ENCODE measurements around the gene PTPN3.

The PTPN3 gene

DNA sequence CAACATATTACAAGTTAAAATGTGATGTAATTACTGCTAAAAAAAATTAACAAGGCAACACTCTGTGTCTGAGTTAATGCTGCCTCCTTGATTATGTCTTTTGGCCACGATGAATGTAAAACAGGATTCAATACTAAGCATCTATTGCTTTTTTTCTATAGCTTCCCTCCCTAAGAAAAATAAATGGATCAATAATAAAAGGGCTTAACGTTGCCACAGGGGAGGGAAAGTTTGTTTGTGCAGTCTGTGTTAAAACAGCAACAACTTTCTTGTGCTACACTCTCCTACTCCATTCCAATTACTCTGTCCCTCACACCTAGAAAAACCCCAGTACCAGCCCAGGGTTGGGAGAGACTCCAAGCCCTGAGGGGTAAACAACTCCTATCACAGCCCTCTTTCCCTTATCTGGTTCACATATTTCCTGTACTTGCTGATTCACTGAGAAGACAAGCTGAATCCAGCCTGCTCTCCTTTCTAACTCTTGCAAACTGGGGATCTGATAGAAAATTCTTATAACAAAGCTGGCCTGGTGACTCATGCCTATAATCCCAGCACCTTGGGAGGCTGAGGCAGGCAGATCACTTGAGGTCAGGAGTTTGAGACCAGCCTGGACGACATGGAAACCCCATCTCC lies 44.8 kb downstream of the PTPN3 start:
- FAIRE-seq (no peak), DNase-seq (ENCODE audit: insufficient read length, low spot score) (no peak)
- TF ChIP-seq, protein P1, sequence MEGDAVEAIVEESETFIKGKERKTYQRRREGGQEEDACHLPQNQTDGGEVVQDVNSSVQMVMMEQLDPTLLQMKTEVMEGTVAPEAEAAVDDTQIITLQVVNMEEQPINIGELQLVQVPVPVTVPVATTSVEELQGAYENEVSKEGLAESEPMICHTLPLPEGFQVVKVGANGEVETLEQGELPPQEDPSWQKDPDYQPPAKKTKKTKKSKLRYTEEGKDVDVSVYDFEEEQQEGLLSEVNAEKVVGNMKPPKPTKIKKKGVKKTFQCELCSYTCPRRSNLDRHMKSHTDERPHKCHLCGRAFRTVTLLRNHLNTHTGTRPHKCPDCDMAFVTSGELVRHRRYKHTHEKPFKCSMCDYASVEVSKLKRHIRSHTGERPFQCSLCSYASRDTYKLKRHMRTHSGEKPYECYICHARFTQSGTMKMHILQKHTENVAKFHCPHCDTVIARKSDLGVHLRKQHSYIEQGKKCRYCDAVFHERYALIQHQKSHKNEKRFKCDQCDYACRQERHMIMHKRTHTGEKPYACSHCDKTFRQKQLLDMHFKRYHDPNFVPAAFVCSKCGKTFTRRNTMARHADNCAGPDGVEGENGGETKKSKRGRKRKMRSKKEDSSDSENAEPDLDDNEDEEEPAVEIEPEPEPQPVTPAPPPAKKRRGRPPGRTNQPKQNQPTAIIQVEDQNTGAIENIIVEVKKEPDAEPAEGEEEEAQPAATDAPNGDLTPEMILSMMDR (IDR thresholded peaks at IDR 0.05; ENCODE audit: insufficient read depth, missing control alignments) = no peak

DNA sequence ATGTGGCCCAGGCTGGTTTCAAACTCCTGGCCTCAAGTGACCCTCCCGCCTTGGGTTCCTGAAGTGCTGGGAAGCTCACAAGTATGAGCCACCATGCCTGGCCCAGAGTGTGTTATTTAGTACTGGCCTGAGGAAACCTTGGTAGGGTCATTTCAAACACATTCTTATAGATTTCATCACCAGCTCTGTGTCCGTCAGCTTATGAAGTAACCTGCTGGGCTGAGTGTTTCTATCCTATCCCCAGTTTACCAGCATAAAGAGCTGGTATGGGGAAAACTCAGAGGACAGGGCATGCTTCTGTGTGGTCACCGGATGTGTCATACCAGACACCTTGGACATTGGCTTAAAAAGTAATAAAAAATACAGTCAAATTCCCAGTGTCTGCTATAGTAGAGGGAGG lies 45.3 kb downstream of the PTPN3 start:
- DNase-seq (ENCODE audit: insufficient read length, low spot score) (no peak), FAIRE-seq (no peak)
- TF ChIP-seq, protein P1 (IDR thresholded peaks at IDR 0.05; ENCODE audit: insufficient read depth, missing control alignments) = no peak

DNA sequence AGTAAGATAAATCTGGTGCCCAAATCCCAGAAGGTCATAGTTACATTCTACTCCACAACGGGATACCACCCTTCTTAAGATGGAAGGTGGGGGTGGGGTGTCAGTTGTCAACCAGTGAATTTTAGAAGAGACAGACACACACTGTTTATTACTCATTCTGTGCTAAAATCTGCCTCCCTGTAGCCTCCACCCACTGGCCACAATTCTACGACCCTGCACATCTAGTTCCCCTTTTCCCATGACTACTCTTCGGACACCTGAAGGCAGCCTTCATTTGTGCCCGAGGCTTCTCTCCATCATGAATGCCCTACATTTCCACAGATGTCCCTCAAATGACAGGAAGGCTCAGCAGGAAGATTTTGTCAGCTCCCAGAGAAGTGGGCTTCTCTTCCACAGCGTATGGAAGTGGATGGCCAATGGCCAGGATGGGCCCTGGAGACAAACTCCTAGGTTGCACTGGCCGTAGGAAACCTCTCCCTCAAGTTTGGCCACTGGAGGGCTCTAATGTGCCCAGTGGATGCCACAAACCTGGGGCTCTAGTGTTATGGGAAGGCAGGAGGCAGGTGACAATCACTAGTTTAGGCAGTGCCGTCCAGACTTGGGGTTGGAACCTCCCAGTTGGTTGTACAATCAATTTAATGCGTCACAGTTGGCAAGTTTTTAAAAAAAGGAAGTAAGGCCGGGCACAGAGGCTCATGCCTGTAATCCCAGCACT lies 46.6 kb downstream of the PTPN3 start:
- TF ChIP-seq, protein P1 (IDR thresholded peaks at IDR 0.05; ENCODE audit: insufficient read depth, missing control alignments) = peak; percentile 5
- FAIRE-seq (no peak), DNase-seq (ENCODE audit: insufficient read length, low spot score) (no peak)

DNA sequence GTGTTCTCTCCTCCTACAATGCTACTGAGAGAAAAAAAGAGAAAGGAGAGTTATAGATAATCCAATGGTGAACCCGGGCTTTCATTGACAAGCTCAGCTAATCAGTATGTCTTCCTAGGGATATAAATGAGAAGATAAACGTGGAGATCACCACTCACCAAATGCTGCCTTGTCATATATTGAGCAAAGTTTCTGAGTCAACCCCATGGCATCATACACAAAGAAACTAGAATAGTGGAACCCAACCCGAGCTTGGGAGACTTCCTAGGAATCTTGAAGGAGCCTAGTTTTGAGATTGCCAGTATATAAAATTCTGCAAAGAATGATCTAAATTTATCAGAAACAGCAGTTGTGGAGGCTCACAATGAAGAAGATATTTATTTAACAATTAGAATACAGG lies 47.8 kb downstream of the PTPN3 start:
- TF ChIP-seq, protein P1 (IDR thresholded peaks at IDR 0.05; ENCODE audit: insufficient read depth, missing control alignments) = no peak
- DNase-seq (ENCODE audit: insufficient read length, low spot score) = no peak
- FAIRE-seq = no peak

DNA sequence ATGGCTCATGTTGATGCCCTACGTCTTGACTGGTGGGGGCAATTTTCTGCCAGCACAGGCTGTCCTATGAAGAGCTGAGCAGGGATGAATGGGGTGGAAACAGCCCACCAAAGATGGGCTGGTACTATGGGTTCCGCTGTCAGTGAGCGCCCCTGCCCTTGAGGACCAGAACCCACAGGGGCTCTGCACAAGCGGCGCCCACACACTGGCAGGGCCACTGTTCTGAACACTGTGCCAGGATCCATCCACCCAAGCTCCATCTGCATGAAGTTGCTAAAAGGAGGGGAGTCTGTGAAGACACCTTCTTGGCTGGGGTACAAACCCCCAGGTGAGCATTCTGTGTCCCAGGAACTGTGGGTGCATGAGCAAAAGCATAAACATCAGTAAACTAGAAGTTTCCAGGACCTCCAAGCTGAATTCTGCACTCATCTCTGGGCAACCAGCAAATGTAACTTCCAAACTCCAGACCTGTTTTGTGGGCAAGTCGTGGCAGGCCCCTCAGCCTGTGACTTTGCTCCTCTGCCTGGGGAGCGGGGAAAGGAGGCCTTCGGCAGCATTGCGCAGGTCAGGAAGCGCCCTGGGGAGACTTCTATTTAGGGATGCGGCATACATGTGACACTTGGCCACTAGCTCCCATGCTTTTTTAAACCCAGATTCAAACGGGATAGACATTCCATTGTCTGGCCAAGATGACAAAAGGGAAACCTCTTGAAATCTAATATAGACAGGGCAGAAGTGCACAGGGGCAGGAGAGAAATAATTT lies 48.9 kb downstream of the PTPN3 start:
- TF ChIP-seq, protein P1 (IDR thresholded peaks at IDR 0.05; ENCODE audit: insufficient read depth, missing control alignments) = no peak
- no peak for DNase-seq (ENCODE audit: insufficient read length, low spot score)
- no peak for FAIRE-seq

DNA sequence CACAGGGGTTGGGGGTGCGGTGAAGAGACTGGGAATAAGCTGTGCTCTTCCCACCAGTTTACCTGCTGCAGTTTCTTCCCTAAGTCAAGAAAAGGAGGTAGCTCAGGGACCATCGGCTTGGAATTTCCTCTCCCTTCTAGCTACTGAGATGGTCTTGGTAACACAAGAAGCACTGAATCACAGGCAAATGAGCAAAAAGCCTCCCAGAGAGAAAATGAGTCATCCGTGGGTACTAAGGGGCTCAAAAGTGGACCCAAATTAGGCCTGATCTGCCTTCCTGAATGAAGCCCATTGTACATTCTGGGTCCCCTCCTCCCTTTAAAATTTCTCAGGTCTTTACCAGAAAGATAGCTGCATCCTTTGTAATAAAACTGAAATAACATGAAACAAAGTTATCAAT lies 49.9 kb downstream of the PTPN3 start:
- FAIRE-seq = no peak

More for the DNA sequence above, 49.9 kb downstream of the PTPN3 start:
- TF ChIP-seq, protein P1 (IDR thresholded peaks at IDR 0.05; ENCODE audit: insufficient read depth, missing control alignments) = no peak
- DNase-seq (ENCODE audit: insufficient read length, low spot score) = no peak
